Adrenal gland (tissue), 5 donors: ENCODE measurements around the gene RTEL1.

Source experiments
- CTCF ChIP-seq, 6 experiments: fragments of 450-650 bp in 4 of 6; fragments of 200-600 bp in 2 of 6; sonication (generic) in 1 of 6; IDR thresholded peaks; 1 replicate in 5 of 6; 2 replicates in 1 of 6; pipeline versions ENCODE4 v1.5.1 to v1.8.0; 2016 to 2021; ENCODE audit warnings: antibody characterized with exemption in 6 of 6, mild to moderate bottlenecking in 2 of 6, moderate library complexity in 1 of 6
- POLR2A ChIP-seq, 2 donors: fragments of 450-650 bp; IDR thresholded peaks; one replicate each; pipeline ENCODE4 v1.6.1; 2017; ENCODE audit warnings: antibody characterized with exemption in 2 of 2, mild to moderate bottlenecking in 2 of 2, moderate library complexity in 1 of 2
- donor health status: DM: no; HTN: no; CAD: no.

DNA sequence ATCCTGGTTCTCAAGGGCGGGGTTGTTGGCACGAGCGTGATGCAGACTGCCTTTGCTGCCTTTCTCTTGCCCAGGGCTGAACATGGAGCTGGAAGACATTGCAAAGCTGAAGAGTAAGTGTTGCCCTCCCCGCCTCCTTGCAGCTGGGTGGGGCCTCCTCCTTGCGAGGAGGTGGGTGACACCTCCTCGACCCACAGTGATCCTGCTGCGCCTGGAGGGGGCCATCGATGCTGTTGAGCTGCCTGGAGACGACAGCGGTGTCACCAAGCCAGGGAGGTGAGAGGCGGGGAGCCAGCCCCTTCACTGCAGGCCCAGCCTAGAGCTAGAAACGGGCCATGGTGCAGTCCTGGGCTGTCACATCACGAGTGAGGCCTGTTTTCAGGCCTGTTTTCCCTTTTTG is 20.0 kb downstream of the RTEL1 start:
- no peak for TF ChIP-seq CTCF (IDR thresholded peaks at IDR 0.05)
- no peak for TF ChIP-seq POLR2A (IDR thresholded peaks at IDR 0.05)
